ENCODE data around the gene UBE2J1. TPM values are rescaled to one million over a fixed set of nuclear protein-coding genes. Genes with fewer than 3 reads are reported as not detected.

UBE2J1 gene
- total and polyA plus RNA-seq, 4 donors = 14.7 to 26.4 (median 18.0) TPM

GRCh38 chr6:89368999-89369398 is 16.5 kb upstream of the UBE2J1 start:
- H3K27ac ChIP-seq (ENCODE audit: low read depth in 1 of 2, low read length in 2 of 2) = no peak overlapping the region
- H3K27me3 ChIP-seq (ENCODE audit: control insufficient read depth in 4 of 4, insufficient read depth in 4 of 4, low read length in 3 of 4) = no peaks in the 10 kb centered on the region

GRCh38 chr6:89368107-89368506 is 15.6 kb upstream of the UBE2J1 start:
- WGBS = 42% methylated on average over 6 of the region's 6 CpGs
- peaks cover 0 to 7% (median 2%) of the 10 kb centered on the region in 4 donors for H3K4me1 ChIP-seq (ENCODE audit: control insufficient read depth in 4 of 4, insufficient read depth in 4 of 4, low read length in 3 of 4)

More at GRCh38 chr6:89368999-89369398, 16.5 kb upstream of the UBE2J1 start:
- Histone ChIP-seq H3K36me3 (ENCODE audit: control insufficient read depth in 4 of 4, insufficient read depth in 3 of 4, low read depth in 1 of 4, low read length in 3 of 4) (no peaks in the 10 kb centered on the region), H3K9ac (ENCODE audit: low read depth in 1 of 2, low read length in 2 of 2) (no peak overlapping the region), H3K4me1 (ENCODE audit: control insufficient read depth in 4 of 4, insufficient read depth in 4 of 4, low read length in 3 of 4) (peaks cover 0 to 7% (median 2%) of the 10 kb centered on the region in 4 donors), H3K9me3 (ENCODE audit: control insufficient read depth in 4 of 4, low read length in 3 of 4) (no peaks in the 10 kb centered on the region), H3K4me3 (ENCODE audit: low read depth in 1 of 3, low read length in 3 of 3) (no peak overlapping the region)
- no peak for DNase-seq (ENCODE audit: low spot score)
- 8% methylated on average over 7 of the region's 7 CpGs for WGBS
- no peak for TF ChIP-seq RXRA (IDR thresholded peaks at IDR 0.05)
- TF ChIP-seq CTCF (IDR thresholded peaks at IDR 0.05; ENCODE audit: low read depth, low read length, missing input control) = peak; percentile 41
- peak; percentile 68 to 69 for TF ChIP-seq RAD21 (IDR thresholded peaks at IDR 0.05)

More at GRCh38 chr6:89368107-89368506, 15.6 kb upstream of the UBE2J1 start:
- DNase-seq (ENCODE audit: low spot score) = peak; percentile 73
- H3K27ac ChIP-seq (ENCODE audit: low read depth in 1 of 2, low read length in 2 of 2) = no peak overlapping the region
- H3K9me3 ChIP-seq (ENCODE audit: control insufficient read depth in 4 of 4, low read length in 3 of 4) = no peaks in the 10 kb centered on the region
- no peak overlapping the region for H3K9ac ChIP-seq (ENCODE audit: low read depth in 1 of 2, low read length in 2 of 2)
- H3K4me3 ChIP-seq (ENCODE audit: low read depth in 1 of 3, low read length in 3 of 3) = no peak overlapping the region
- no peaks in the 10 kb centered on the region for H3K36me3 ChIP-seq (ENCODE audit: control insufficient read depth in 4 of 4, insufficient read depth in 3 of 4, low read depth in 1 of 4, low read length in 3 of 4)
- TF ChIP-seq RXRA (IDR thresholded peaks at IDR 0.05) (no peak), RAD21 (IDR thresholded peaks at IDR 0.05) (peak; percentile 75 to 81), YY1 (IDR thresholded peaks at IDR 0.05) (no peak), HNF4A (conservative IDR thresholded peaks at IDR 0.05) (no peak), NR2F2 (IDR thresholded peaks at IDR 0.05) (no peak), REST (IDR thresholded peaks at IDR 0.05) (no peak), JUND (IDR thresholded peaks at IDR 0.05) (no peak), CTCF (IDR thresholded peaks at IDR 0.05; ENCODE audit: low read depth, low read length, missing input control) (peak; percentile 79)
- H3K27me3 ChIP-seq (ENCODE audit: control insufficient read depth in 4 of 4, insufficient read depth in 4 of 4, low read length in 3 of 4) = no peaks in the 10 kb centered on the region

All from liver (tissue), 9 donors.